HL-60 (cell line): ENCODE results near the gene PAXIP1.

Experiments
- POLR2AphosphoS5 ChIP-seq: IDR thresholded peaks from 2 replicates; pipeline ENCODE4 v1.6.1; 2012; ENCODE audit warnings: low read depth
- TF ChIP-seq, protein P1 (sequence below): IDR thresholded peaks from one replicate; pipeline ENCODE4 v1.5.1; 2011; ENCODE audit warnings: low read length, control low read depth, inconsistent platforms; ENCODE audit not compliant: insufficient read depth

- TF ChIP-seq, protein P1, sequence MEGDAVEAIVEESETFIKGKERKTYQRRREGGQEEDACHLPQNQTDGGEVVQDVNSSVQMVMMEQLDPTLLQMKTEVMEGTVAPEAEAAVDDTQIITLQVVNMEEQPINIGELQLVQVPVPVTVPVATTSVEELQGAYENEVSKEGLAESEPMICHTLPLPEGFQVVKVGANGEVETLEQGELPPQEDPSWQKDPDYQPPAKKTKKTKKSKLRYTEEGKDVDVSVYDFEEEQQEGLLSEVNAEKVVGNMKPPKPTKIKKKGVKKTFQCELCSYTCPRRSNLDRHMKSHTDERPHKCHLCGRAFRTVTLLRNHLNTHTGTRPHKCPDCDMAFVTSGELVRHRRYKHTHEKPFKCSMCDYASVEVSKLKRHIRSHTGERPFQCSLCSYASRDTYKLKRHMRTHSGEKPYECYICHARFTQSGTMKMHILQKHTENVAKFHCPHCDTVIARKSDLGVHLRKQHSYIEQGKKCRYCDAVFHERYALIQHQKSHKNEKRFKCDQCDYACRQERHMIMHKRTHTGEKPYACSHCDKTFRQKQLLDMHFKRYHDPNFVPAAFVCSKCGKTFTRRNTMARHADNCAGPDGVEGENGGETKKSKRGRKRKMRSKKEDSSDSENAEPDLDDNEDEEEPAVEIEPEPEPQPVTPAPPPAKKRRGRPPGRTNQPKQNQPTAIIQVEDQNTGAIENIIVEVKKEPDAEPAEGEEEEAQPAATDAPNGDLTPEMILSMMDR, result no peak
- TF ChIP-seq POLR2AphosphoS5, result no peak
Observed at GRCh38 chr7:154899862-154900261, 103.1 kb downstream of the PAXIP1 start.
